PC-9 (cell line): ENCODE measurements around the gene PTDSS2.

Experiments used
- EZH2 ChIP-seq: fragments of 200-600 bp; sonication (generic); IDR thresholded peaks from 2 replicates; pipeline ENCODE4 v1.8.0; 2017; ENCODE audit warnings: antibody characterized with exemption, low read depth
- TF ChIP-seq, protein P1 (sequence below): fragments of 200-600 bp; sonication (generic); conservative IDR thresholded peaks from 2 replicates; pipeline ENCODE4 v1.6.1; 2017; ENCODE audit warnings: mixed run types, antibody characterized with exemption, mild to moderate bottlenecking, moderate library complexity

DNA sequence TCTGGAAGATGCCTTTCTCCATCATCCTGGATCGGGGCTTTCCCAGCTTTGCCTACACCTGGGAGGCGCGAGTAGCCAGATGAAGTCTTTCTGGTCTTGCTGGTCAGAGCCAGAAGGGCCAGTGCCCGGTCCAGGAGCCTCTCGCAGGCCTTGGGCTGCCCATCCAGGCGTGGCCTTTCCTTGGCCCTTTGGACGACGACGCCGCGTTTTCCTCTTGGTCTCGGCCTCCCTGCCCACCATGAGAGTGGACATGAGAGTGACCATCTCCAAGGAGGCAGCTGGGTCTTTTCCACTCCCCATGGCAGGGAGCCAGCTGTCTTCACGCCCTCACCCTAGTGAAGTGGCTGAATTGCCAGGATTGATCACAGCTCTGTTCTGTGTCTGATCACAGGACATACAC is 3.5 kb downstream of the PTDSS2 start:
- TF ChIP-seq EZH2: no peak
- TF ChIP-seq, protein P1, sequence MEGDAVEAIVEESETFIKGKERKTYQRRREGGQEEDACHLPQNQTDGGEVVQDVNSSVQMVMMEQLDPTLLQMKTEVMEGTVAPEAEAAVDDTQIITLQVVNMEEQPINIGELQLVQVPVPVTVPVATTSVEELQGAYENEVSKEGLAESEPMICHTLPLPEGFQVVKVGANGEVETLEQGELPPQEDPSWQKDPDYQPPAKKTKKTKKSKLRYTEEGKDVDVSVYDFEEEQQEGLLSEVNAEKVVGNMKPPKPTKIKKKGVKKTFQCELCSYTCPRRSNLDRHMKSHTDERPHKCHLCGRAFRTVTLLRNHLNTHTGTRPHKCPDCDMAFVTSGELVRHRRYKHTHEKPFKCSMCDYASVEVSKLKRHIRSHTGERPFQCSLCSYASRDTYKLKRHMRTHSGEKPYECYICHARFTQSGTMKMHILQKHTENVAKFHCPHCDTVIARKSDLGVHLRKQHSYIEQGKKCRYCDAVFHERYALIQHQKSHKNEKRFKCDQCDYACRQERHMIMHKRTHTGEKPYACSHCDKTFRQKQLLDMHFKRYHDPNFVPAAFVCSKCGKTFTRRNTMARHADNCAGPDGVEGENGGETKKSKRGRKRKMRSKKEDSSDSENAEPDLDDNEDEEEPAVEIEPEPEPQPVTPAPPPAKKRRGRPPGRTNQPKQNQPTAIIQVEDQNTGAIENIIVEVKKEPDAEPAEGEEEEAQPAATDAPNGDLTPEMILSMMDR: no peak
